Activated CD4-positive, alpha-beta T cell treated with anti-CD3 and anti-CD28 coated beads, Interleukin-2, amount 50 U/mL, for 48 hours (primary cell): ENCODE data around the gene SCYL3.
"Not testable (repeated sequence)": the region's sequence is repeated elsewhere in the genome, so short reads cannot be mapped to it uniquely, and the experiment has no call there.

Experiments
- DNase-seq, 2 experiments: peaks; one replicate each; pipeline ENCODE4 v3.0.0-alpha.2; 2020

SCYL3 gene

GRCh38 chr1:169811418-169812035 is 82.2 kb downstream of the SCYL3 start:
- DNase-seq = not testable (repeated sequence)

- DNase-seq = peak in 1 of 2 experiments; percentile 8
Observed at GRCh38 chr1:169809370-169810095, 84.2 kb downstream of the SCYL3 start.

GRCh38 chr1:169804941-169805340 is 88.8 kb downstream of the SCYL3 start:
- no peak for DNase-seq

- DNase-seq = no peak
Observed at GRCh38 chr1:169802888-169803287, 90.8 kb downstream of the SCYL3 start.
